CD4-positive, alpha-beta T cell treated with Interferon alpha-2 for 1 hour (primary cell): ENCODE measurements around the gene PIEZO1.
A peak's percentile ranks its signal among the peaks of the same experiment; 100 is the strongest.
"Not testable (repeated sequence)": the region's sequence is repeated elsewhere in the genome, so short reads cannot be mapped to it uniquely, and the experiment has no call there.

Experiments
- DNase-seq, 2 donors: peaks; one replicate each; pipeline ENCODE4 v3.0.0-alpha.2; 2020 to 2022

Gene PIEZO1

GRCh38 chr16:88781140-88782077 is 3.6 kb downstream of the PIEZO1 start:
- DNase-seq, result peak; percentile 67 to 75

- DNase-seq, result no peak
These were observed 4.6 kb downstream of the PIEZO1 start for GRCh38 chr16:88780142-88781062.

- no peak for DNase-seq
These were observed 5.4 kb downstream of the PIEZO1 start for GRCh38 chr16:88779406-88780141.

- DNase-seq, result no peak
These were observed 6.4 kb downstream of the PIEZO1 start for GRCh38 chr16:88778541-88779065.

GRCh38 chr16:88778271-88778525 is 6.8 kb downstream of the PIEZO1 start:
- no peak for DNase-seq

GRCh38 chr16:88777471-88778270 is 7.3 kb downstream of the PIEZO1 start:
- DNase-seq, result no peak

GRCh38 chr16:88775825-88776224 is 9.2 kb downstream of the PIEZO1 start:
- no peak for DNase-seq

- DNase-seq, result no peak
These were observed 10.3 kb downstream of the PIEZO1 start for GRCh38 chr16:88774544-88775393.

- DNase-seq, result peak in 1 of 2 donors; percentile 41
These were observed 11.2 kb downstream of the PIEZO1 start for GRCh38 chr16:88773812-88774291.

GRCh38 chr16:88772871-88773811 is 11.9 kb downstream of the PIEZO1 start:
- no peak for DNase-seq

GRCh38 chr16:88771781-88772180 is 13.2 kb downstream of the PIEZO1 start:
- not testable (repeated sequence) for DNase-seq

GRCh38 chr16:88771294-88771772 is 13.7 kb downstream of the PIEZO1 start:
- DNase-seq, result no peak

GRCh38 chr16:88770461-88771293 is 14.3 kb downstream of the PIEZO1 start:
- peak in 1 of 2 donors; percentile 49 for DNase-seq

- DNase-seq, result peak in 1 of 2 donors; percentile 41
These were observed 15.2 kb downstream of the PIEZO1 start for GRCh38 chr16:88769617-88770460.

GRCh38 chr16:88768071-88768783 is 16.8 kb downstream of the PIEZO1 start:
- no peak for DNase-seq

GRCh38 chr16:88767546-88768070 is 17.4 kb downstream of the PIEZO1 start:
- DNase-seq, result no peak
